OCI-LY1 (cell line): ENCODE data around the gene C9orf72.

ENCODE experiments used
- EZH2 ChIP-seq: fragments of 200-600 bp; sonication (generic), shearing (Covaris generic); IDR thresholded peaks from 2 replicates; pipeline ENCODE4 v1.8.0; 2017; ENCODE audit warnings: borderline replicate concordance, mixed run types, mild to moderate bottlenecking, antibody characterized with exemption, low read length, moderate library complexity, mixed read lengths
- TF ChIP-seq, protein P1 (sequence below): fragments of 200-600 bp; sonication (generic), shearing (Covaris generic); IDR thresholded peaks from 2 replicates; pipeline ENCODE4 v1.5.1; 2017; ENCODE audit warnings: mild to moderate bottlenecking, antibody characterized with exemption, low read length, moderate library complexity, mixed read lengths

DNA sequence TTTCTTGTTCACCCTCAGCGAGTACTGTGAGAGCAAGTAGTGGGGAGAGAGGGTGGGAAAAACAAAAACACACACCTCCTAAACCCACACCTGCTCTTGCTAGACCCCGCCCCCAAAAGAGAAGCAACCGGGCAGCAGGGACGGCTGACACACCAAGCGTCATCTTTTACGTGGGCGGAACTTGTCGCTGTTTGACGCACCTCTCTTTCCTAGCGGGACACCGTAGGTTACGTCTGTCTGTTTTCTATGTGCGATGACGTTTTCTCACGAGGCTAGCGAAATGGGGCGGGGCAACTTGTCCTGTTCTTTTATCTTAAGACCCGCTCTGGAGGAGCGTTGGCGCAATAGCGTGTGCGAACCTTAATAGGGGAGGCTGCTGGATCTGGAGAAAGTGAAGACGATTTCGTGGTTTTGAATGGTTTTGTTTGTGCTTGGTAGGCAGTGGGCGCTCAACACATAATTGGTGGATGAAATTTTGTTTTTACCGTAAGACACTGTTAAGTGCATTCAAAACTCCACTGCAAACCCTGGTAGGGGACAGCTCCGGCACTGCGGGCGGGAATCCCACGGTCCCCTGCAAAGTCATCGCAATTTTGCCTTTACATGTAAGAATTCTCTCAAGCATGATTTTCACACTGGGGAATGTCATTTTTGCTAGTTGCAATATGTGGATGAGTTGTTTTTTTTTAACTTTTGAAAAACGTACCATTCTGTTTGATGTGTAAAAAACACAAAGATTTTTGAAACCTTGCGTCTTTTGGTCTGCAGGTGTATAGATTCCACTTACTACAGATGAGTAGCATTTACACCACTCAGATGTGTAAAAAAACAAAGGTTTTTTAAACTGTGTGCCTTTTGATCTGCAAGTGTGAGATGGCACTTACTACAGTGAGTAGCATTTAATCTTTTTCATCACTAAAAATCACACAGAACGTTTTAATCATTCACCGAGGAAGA is 631 bp upstream of the C9orf72 start:
- TF ChIP-seq, protein P1, sequence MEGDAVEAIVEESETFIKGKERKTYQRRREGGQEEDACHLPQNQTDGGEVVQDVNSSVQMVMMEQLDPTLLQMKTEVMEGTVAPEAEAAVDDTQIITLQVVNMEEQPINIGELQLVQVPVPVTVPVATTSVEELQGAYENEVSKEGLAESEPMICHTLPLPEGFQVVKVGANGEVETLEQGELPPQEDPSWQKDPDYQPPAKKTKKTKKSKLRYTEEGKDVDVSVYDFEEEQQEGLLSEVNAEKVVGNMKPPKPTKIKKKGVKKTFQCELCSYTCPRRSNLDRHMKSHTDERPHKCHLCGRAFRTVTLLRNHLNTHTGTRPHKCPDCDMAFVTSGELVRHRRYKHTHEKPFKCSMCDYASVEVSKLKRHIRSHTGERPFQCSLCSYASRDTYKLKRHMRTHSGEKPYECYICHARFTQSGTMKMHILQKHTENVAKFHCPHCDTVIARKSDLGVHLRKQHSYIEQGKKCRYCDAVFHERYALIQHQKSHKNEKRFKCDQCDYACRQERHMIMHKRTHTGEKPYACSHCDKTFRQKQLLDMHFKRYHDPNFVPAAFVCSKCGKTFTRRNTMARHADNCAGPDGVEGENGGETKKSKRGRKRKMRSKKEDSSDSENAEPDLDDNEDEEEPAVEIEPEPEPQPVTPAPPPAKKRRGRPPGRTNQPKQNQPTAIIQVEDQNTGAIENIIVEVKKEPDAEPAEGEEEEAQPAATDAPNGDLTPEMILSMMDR, result no peak
- TF ChIP-seq EZH2, result no peak
